HepG2 (cell line): ENCODE results near the gene SLC25A10. TPM values are rescaled to one million over a fixed set of nuclear protein-coding genes. Genes with fewer than 3 reads are reported as not detected.

Source experiments
- ARID4A ChIP-seq: sonication (generic); formaldehyde crosslinking; IDR thresholded peaks from 2 replicates; pipeline ENCODE4 v1.5.0; 2020; ENCODE audit warnings: mild to moderate bottlenecking, missing genetic modification reagents, borderline replicate concordance
- BCL6 ChIP-seq: IDR thresholded peaks from 2 replicates; pipeline ENCODE4 v1.6.1; 2016; ENCODE audit warnings: missing genetic modification reagents, missing compliant biosample characterization
- CEBPB ChIP-seq: IDR thresholded peaks from 2 replicates; pipeline ENCODE4 v1.6.1; 2011; ENCODE audit warnings: low read depth, low read length, improper control_type of control experiment, borderline replicate concordance
- GATAD2A ChIP-seq: IDR thresholded peaks from 2 replicates; pipeline ENCODE4 v1.6.1; 2016
- KDM3A ChIP-seq: IDR thresholded peaks from 2 replicates; pipeline ENCODE4 v1.6.1; 2018; ENCODE audit warnings: low read depth, missing compliant biosample characterization
- MED13 ChIP-seq: sonication (generic); formaldehyde crosslinking; IDR thresholded peaks from 2 replicates; pipeline ENCODE4 v1.5.0; 2020; ENCODE audit warnings: missing genetic modification reagents
- MIXL1 ChIP-seq: IDR thresholded peaks from 2 replicates; pipeline ENCODE4 v1.6.1; 2016
- RARG ChIP-seq: sonication (generic); formaldehyde crosslinking; IDR thresholded peaks from 2 replicates; pipeline ENCODE4 v1.4.0; 2020; ENCODE audit warnings: low read depth, mild to moderate bottlenecking, missing genetic modification reagents
- RNF2 ChIP-seq: fragments of 450-650 bp; conservative IDR thresholded peaks from 2 replicates; pipeline ENCODE4 v1.6.1; 2016; ENCODE audit warnings: low read depth
- SATB2 ChIP-seq: sonication (generic); formaldehyde crosslinking; IDR thresholded peaks from 2 replicates; pipeline ENCODE4 v1.5.0; 2020; ENCODE audit warnings: missing genetic modification reagents
- SKIL ChIP-seq: sonication (generic); formaldehyde crosslinking; IDR thresholded peaks from 2 replicates; pipeline ENCODE4 v1.8.0; 2022; ENCODE audit warnings: missing genetic modification reagents, mild to moderate bottlenecking, moderate library complexity, borderline replicate concordance
- TSC22D2 ChIP-seq: sonication (generic); formaldehyde crosslinking; IDR thresholded peaks from 2 replicates; pipeline ENCODE4 v1.5.1; 2020; ENCODE audit warnings: missing genetic modification reagents, mild to moderate bottlenecking, borderline replicate concordance
- ZBTB4 ChIP-seq: sonication (generic); formaldehyde crosslinking; IDR thresholded peaks from 2 replicates; pipeline ENCODE4 v1.4.0; 2020; ENCODE audit warnings: missing genetic modification reagents, mild to moderate bottlenecking, borderline replicate concordance
- ZBTB42 ChIP-seq: sonication (generic); formaldehyde crosslinking; IDR thresholded peaks from 2 replicates; pipeline ENCODE4 v1.5.0; 2020; ENCODE audit warnings: mild to moderate bottlenecking, missing genetic modification reagents
- ZNF280B ChIP-seq: sonication (generic); formaldehyde crosslinking; IDR thresholded peaks from 2 replicates; pipeline ENCODE4 v1.5.0; 2020; ENCODE audit warnings: missing genetic modification reagents, mild to moderate bottlenecking, borderline replicate concordance
- ZNF441 ChIP-seq: sonication (generic); formaldehyde crosslinking; IDR thresholded peaks from 2 replicates; pipeline ENCODE4 v1.7.0; 2021; ENCODE audit warnings: missing genetic modification reagents, borderline replicate concordance
- ZNF720 ChIP-seq: sonication (generic); formaldehyde crosslinking; IDR thresholded peaks from 2 replicates; pipeline ENCODE4 v1.4.0; 2020; ENCODE audit warnings: missing genetic modification reagents
- ZNF782 ChIP-seq: sonication (generic); formaldehyde crosslinking; IDR thresholded peaks from 2 replicates; pipeline ENCODE4 v1.4.0; 2020; ENCODE audit warnings: missing genetic modification reagents, mild to moderate bottlenecking, borderline replicate concordance
- polyA plus RNA-seq, 8 experiments: library from polyadenylated mRNA; depleted of rRNA in 3 of 8; stranded (reverse) in 7 of 8; unstranded in 1 of 8; fragments of >200 nt; fragmentation: Illumina TruSeq in 4 of 8; extraction: Trizol in 4 of 8; gene quantifications; 2 replicates each; pipeline versions ENCODE4 v1.2.1 to v1.2.3, GENCODE V29; 2011 to 2016; ENCODE audit warnings: low read depth in 4 of 8, missing spikeins in 1 of 8, mixed read lengths in 1 of 8; ENCODE audit not compliant: insufficient read depth in 1 of 8
- total RNA-seq, 5 experiments: library from RNA; depleted of rRNA; stranded (reverse); fragments of >200 nt; fragmentation: Illumina TruSeq; extraction: Trizol; gene quantifications; 2 replicates each; pipeline ENCODE4 v1.2.3, GENCODE V29; 2016; ENCODE audit warnings: low read depth in 1 of 5

SLC25A10 gene
- total and polyA plus RNA-seq, 2 of the 13 experiments (the other 11 are each of a cell fraction or from before 2014, with no cell fraction given): 46.5 to 140 TPM

DNA sequence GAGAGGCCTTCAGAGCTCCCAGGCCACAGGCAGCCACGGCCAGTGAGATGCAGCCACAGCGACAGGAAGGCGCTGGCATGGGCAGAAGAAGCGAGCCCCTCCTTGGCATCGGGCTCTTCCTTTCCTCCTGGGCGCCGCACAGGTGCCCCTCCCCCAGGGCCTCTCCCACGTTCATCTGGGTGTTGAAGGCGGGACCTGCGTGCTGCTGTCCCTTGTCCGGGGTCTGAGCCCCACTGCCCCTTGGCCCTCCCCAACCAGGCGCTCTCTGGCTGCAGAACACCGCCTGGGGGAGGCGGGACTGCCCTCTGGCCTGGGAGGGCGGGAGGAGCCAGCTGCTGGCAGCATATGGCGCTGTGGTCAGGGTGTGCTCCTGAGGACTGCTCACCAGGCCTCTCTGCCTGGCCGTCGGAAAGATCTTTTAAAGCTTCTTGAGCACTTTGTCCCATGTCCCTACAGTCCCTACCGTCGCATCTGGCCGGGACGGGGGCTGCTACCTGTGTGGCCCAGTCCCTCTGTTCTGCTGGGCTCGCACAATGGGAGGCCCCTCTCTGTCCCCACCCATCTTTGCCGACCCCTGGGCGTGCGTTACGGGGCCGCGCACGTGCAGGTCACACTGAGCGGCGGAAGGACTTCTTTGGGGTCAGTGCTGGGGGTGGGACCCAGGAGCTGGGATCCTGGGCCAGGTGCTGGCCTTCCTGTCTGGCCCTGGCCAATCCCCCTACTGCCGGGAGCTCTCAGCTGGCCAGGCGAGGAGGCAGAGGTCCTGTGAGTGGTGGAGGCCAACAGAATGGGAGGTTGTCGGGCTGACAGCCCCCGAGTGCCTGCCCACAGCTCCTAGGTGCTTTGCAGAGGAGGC, 1.7 kb downstream of the SLC25A10 start (continued):
- no peak; the same call in 1 of the 2 replicates for TF ChIP-seq ZBTB4 (CRISPR knock-in tag)
- TF ChIP-seq SKIL (CRISPR knock-in tag): peak; percentile 85
- TF ChIP-seq RNF2: no peak
- no peak for TF ChIP-seq MIXL1 (CRISPR knock-in tag)
- peak; percentile 85 for TF ChIP-seq ZNF280B (CRISPR knock-in tag)
- TF ChIP-seq ZNF720 (CRISPR knock-in tag): no peak
- peak; percentile 89; the same call in 1 of the 2 replicates for TF ChIP-seq TSC22D2
- TF ChIP-seq ZNF782: peak; percentile 91
- TF ChIP-seq MED13 (CRISPR knock-in tag): 0 out of 2 replicates have a peak, but pooled peaks have one; percentile 16
- TF ChIP-seq GATAD2A (CRISPR knock-in tag): peak; percentile 71
- TF ChIP-seq CEBPB: no peak
- TF ChIP-seq KDM3A: peak; percentile 62
- peak; percentile 93; the same call in 1 of the 2 replicates for TF ChIP-seq ARID4A (CRISPR knock-in tag)
- 0 out of 2 replicates have a peak, but pooled peaks have one; percentile 37 for TF ChIP-seq RARG (CRISPR knock-in tag)
- peak; percentile 50; the same call in 1 of the 2 replicates for TF ChIP-seq BCL6 (CRISPR knock-in tag)
- TF ChIP-seq SATB2: 0 out of 2 replicates have a peak, but pooled peaks have one; percentile 38
- no peak; the same call in 1 of the 2 replicates for TF ChIP-seq ZBTB42
- no peak for TF ChIP-seq ZNF441 (CRISPR knock-in tag)
